Left renal pelvis (tissue), 4 donors: Measurements from ENCODE around the gene PRTN3. TPM values are rescaled to one million over a fixed set of nuclear protein-coding genes. Genes with fewer than 3 reads are reported as not detected.
"Not testable (repeated sequence)": the region's sequence is repeated elsewhere in the genome, so short reads cannot be mapped to it uniquely, and the experiment has no call there.

Source experiments
- DNase-seq, 4 donors: peaks; one replicate each; pipeline ENCODE4 v3.0.0-alpha.2; 2013; ENCODE audit warnings: low read depth in 4 of 4, low spot score in 3 of 4
- polyA plus RNA-seq, 4 donors: library from polyadenylated mRNA; unstranded; fragments of 120-200 nt; gene quantifications; one replicate each; pipeline ENCODE4 v1.2.1, GENCODE V29; 2013; ENCODE audit not compliant: insufficient read length in 4 of 4

The PRTN3 gene
- polyA plus RNA-seq, 4 donors = 0.59 to 2.0 (median 1.0) TPM

DNA sequence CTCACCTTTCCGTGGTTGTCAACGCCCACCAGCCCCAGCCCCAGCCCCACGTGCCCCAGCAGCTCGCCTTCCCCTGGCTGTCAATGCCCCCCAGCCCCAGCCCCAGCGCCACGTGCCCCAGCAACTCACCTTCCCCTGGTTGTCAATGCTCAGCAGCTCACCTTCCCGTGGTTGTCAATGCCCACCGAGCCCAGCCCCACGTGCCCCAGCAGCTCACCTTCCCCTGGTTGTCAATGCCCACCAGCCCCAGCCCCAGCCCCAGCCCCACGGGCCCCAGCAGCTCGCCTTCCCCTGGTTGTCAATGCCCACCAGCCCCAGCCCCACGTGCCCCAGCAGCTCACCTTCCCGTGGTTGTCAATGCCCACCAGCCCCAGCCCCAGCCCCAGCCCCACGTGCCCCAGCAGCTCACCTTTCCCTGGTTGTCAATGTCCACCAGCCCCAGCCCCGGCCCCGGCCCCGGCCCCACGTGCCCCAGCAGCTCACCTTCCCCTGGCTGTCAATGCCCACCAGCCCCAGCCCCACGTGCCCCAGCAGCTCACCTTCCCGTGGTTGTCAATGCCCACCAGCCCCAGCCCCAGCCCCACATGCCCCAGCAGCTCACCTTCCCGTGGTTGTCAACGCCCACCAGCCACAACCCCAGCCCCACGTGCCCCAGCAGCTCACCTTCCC is 37.3 kb downstream of the PRTN3 start:
- DNase-seq = not testable (repeated sequence)

DNA sequence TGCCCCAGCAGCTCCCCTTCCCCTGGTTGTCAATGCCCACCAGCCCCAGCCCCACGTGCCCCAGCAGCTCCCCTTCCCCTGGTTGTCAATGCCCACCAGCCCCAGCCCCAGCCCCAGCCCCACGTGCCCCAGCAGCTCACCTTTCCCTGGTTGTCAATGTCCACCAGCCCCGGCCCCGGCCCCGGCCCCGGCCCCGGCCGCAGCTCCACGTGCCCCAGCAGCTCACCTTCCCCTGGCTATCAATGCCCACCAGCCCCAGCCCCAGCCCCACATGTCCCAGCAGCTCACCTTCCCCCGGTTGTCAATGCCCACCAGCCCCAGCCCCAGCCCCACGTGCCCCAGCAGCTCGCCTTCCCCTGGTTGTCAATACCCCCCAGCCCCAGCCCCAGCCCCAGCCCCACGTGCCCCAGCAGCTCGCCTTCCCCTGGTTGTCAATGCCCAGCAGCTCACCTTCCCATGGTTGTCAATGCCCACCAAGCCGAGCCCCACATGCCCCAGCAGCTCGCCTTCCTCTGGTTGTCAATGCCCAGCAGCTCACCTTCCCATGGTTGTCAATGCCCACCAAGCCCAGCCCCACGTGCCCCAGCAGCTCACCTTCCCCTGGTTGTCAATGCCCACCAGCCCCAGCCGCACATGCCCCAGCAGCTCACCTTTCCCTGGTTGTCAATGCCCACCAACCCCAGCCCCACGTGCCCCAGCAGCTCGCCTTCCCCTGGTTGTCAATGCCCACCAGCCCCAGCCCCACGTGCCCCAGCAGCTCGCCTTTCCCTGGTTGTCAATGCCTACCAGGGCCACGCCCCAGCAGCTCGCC is 38.2 kb downstream of the PRTN3 start:
- not testable (repeated sequence) for DNase-seq

DNA sequence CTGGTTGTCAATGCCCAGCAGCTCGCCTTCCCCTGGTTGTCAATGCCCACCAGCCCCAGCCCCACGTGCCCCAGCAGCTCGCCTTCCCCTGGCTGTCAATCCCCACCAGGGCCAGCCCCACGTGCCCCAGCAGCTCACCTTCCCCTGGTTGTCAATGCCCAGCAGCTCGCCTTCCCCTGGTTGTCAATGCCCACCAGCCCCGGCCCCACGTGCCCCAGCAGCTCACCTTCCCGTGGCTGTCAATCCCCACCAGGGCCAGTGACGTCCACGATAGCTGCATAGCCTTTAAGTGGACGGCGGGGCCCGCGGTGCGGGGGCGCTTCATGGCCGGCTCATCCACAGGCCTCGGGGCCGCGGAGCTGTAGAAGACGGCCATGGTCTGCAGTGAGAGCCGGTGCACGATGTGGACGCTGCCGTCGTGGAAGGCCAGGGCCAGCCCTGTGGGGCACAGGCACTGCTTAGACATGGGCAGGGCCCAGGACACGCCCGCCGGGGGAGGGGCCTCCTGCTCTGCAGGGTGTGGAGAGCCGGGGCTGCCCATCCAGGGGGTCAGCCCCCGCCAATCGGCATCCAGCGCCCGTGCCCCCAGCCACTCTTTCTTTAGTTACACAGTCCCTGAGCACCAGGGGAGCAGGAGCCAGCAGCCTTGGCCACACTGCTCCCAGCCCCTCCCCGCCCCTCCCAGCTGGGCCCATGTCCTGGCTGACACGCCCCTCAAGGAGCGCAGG is 39.1 kb downstream of the PRTN3 start:
- DNase-seq = no peak

DNA sequence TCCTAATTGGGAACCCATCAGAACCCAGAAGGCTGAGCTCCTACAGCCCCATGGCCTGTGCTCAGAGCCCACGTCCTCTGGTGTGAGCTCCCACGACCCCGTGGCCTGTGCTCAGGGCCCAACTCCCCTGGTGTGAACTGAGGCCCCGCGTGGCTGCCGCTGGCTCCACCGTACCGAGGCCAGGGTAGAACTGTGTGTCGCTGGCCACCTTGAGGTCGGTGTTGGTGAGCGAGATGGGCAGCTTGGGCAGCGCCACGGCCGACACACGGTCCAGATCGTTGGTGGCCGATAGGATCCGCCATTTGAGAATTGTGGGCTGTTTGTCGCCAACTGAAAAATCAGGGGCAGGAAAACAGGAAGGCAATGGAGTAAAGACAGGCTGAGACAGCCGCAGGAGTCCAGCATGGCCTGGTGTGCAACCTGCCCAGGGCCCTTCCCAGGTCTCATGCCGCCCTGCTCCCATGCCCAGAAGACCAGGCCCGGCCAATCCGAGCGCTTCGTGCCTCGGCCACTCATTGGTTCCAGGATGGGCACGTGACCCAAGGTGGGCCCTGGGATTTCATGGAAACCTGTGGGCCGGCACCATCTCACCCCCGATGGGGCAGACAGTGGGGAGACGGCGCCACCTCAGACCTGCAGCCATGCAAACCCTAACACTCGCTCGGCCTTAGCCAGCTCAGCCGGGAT is 40.7 kb downstream of the PRTN3 start:
- DNase-seq = no peak

DNA sequence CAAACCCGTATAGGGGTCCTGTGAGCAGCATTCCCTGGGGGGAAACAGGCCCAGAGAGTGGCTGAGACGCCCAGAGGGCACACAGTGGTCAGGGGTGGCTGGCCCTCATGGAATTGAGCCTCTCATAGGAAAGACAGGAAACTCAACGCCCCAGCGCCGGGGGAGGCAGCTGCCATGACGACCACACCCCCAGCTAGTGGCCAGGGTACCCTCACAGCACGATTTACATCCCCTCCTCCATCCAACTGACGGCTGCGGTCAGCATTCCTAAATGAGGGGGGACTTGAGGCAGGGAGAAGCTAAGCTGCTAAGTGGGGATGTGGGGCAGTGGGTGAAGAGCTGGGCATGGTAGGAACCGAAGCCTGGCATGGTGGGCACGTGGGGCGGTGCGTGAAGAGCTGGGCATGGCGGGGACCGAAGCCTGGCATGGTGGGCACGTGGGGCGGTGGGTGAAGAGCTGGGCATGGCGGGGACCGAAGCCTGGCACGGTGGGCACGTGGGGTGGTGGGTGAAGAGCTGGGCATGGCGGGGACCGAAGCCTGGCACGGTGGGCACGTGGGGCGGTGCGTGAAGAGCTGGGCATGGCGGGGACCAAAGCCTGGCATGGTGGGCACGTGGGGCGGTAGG is 42.2 kb downstream of the PRTN3 start:
- no peak for DNase-seq

DNA sequence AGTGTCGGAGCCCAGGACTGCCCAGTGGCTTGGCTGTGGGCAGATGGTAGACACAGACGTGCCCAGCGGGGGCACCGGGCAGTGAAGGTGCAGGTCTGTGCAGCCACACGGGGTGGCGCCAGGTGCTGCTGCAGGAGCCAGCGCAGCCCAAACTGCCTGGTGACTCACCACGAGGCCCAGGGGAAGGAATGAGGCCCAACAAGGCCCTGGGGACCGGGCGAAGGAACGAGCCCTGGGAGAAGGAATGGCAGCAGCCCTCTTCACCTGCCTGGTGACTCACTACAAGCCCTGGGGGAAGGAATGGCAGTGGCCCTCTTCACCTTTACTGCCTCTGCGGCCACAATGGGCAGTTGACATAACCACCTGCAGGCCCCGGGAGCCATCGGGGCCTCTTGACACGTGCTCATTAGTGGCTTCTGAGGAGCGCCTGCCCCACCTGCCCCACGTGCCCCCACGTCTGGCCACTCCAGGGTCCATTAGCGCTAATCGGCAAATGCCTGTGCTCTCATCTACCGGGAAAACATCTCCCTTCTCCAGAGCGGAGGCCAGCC is 42.9 kb downstream of the PRTN3 start:
- no peak for DNase-seq

DNA sequence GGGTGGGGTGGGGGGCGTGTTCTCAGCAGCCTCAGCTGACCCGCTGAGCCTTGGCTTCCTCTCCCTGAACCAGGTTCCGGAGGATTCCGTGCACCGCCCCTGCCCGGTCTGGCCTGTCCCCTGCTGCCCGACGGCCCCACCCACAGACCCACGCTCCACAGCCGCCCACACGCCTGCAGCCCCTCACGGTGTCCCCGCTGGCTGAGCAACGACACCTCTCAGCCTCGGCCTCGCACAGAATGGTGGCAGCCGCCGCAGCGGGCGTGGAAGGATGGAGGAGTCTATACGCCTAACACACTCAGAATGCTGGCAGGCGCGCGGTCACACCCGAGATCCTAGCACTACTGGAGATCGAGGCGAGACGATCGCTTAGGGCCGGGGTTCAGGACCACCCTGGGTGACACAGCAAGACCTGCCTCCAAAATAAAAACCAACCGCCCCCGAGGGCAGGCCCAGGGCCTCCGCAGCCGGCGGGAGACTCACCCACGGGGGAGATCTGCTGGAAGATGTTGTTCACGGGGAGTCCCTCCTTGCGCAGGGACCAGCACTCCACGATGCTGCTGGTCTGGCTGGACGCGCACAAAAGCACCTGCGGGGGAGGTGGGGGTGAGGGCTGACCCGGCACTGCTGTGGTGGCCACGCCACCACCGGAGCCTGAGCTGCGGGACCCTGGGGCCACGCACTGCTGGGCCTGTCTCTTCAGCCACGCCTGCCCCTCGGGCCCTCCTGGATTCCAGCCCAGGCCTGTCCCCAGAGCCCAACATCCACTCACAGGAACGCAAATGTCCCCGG is 43.8 kb downstream of the PRTN3 start:
- no peak for DNase-seq

DNA sequence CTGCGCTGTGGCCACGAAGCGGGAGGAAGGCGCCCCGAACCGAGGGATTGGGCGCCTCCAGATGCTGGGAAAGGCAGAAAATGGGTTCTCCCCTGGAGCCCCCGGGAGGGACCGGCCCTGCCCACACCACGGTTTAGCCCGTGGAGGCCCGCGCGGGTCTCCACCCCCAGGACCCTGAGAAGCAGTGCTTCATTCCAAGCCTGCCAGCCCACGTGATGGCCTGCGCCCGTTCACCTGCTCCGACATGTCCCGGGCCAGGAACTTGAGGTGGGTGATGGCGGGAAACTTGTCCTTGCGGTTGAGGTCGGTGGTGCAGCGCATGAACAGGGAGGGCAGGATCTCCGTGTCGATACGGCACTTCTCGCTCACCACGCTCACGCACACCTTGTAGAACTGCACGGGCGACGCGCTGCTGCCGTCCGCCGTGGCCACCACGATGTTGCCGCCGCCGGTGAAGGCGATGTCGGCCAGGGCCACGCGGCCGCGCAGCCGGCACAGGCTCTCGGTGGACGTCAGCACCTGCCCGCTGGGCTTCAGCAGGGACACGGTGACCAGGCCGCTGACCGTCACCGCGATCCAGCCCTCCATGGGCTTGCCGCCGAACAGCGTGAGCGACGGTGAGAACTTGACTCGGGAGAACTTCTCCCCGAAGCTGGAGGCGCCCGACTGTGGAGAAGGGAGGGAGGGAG is 44.9 kb downstream of the PRTN3 start:
- no peak for DNase-seq

DNA sequence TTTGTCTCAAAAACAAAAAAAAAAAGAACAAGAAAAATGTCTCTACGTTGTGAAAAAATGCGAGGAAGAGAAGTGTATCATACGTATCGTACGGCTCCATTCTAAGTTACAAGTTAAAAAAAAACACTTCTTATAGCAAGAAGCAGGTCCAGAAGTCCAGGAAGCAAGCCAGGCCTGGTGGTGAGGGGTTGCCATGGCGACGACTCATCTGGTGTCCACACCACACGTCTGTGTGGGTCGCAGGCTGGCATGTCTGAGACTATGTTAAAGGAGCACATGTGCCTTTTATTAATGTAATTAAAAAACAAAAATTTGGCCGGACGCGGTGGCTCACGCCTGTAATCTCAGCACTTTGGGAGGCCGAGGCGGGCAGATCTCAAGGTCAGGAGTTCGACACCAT is 46.3 kb downstream of the PRTN3 start:
- DNase-seq = no peak

DNA sequence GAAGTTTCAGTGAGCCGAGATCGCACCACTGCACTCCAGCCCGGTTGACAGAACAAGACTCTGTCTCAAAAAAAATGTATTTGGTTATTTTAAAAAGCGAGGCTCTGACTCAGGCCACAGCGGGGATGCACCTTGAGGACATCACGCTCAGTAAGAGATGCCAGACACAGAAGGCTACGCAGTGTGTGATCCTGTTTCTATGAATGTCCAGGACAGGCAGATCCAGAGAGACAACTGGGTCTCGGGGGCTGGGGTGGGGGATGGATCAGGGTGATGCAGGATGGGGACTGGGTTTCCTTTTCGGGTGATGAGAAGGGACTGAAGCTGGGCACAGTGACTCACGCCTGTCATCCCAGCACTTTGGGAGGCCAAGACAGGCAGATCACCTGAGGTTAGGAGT is 46.8 kb downstream of the PRTN3 start:
- no peak for DNase-seq

DNA sequence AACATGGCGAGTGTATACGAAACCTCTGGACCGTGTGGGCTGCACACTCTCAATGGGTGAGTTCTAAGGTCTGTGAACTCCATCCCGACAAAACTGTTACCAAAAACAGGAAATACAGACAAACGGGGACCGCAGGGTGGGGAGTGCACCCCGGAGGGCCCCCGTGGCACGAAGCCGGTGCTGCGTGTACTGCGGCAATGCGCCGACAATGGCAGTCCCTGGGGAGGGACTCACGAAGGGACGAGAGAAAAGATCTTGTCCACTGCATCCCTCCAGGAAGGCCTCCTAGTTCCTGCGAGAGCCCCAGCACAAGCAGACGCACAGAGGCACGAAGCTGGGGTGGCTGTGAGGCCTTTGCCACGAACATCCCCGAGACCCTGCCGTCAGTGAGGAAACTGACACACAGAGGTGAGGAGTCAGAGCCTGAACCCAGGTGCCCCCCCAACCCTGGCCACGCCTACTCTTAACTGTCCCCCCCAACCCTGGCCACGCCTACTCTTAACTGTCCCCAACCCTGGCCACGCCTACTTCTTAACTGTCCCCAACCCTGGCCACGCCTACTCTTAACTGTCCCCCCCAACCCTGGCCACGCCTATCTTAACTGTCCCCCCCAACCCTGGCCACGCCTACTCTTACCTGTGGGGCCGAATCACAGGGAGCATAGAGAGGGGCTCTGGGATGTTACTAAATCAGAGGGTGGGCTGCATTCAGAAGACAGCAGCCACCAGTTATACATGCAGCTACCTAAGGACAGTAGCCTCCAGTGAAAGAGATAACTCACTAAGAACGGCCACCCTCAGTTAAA is 48.0 kb downstream of the PRTN3 start:
- DNase-seq = no peak

DNA sequence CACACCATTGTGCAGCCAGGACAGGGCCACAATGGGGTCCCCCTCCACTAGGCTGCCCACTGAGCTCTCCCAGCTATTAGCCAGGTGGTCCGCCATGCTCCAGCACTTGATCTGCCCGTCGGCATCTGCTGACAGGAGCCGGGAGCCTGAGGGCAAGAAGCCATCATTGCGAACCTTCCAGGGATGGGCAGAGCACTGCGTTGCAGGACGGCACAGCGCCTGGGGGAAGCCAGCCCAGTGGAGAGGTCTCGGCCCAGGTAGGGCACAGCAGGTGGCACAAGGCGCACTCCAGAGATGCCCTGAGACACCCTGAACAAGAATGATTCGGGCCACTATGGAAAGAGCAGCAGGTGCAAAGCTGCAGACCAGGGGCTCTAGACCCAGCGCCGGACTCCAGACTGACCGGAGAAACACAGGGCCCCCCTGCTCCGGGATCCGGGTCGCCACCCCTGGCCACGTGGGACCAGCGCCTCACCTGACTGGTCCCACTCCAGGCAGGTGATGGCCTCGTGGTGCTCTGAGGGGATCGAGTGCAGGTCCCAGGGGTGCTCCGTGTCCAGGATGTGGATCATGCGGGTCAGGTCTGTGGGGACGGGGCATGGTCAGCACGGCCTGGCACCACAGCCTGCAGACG is 49.0 kb downstream of the PRTN3 start:
- no peak for DNase-seq

DNA sequence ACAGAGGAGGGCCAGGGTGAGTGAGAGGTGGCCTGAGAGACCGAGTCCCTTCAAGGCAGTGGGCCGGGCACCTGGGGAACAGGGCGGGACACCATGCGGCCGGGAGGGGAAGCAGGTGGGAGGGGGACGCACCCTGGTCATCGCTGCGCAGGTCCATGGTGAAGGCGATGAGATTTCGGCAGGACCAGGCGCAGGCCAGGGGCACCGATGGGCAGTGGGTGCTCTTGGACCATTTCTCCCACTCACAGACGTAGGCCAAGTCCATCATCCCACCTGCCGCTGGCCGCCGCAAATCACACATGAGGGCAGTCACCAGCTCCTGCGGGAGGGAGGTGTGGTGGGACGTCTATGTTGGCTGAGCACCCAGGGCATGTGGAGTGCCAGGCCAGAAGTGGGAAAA is 50.0 kb downstream of the PRTN3 start:
- no peak for DNase-seq

DNA sequence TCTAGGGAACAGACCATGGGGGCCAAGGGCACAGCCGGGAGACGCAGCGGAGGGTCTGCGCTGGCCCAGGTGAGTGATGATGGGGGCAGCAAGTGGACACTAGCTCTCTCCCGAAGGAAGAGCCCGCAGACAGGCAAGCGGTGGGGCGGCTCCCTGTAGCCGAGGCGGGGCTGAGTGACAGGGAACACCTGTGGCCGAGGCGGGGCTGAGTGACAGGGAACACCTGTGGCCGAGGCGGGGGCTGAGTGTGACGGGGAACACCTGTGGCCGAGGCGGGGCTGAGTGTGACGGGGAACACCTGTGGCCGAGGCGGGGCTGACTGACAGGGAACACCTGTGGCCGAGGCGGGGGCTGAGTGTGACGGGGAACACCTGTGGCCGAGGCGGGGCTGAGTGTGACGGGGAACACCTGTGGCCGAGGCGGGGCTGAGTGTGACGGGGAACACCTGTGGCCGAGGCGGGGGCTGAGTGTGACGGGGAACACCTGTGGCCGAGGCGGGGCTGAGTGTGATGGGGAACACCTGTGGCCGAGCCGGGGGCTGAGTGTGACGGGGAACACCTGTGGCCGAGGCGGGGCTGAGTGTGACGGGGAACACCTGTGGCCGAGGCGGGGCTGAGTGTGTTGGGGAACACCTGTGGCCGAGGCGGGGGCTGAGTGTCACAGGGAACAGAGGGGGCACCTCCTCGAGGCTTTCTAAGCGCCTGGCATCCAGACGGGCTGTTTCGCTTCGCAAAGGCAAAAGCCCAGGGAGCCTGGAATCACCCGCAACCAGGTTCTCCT is 50.8 kb downstream of the PRTN3 start:
- not testable (repeated sequence) for DNase-seq

DNA sequence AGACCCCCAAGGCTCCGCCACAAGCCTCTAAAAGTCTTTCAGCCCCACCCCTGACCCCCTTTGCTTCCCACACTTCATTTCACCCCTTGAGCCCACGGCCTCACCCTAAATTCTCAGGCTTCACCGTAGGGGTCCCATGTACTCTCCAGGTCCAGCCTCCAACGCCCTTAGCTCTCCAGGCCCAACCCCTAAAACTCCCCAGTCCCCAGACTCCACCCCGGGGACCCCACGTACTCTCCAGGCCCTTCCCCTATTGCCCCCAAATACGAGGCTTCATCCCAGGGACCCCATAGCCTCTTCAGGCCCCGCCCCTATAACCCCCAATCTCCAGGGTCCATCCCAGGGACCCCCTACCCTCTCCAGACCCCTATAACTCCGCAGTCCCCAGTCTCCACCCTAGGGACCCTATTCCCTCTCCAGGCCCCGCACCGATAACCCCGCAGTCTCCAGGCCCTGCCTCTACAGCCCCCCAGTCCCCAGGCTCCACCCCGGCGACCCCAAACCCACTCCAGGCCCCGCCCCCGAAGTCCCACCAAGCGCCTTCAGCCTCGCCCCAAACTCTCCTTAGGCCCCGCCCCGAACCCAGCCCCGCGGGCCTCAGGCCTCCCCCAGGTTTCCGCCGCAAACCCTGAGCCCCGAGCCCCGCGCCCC is 51.6 kb downstream of the PRTN3 start:
- no peak for DNase-seq
